Activated gamma-delta T cell treated with Interleukin-2 at 50 U/mL for 16 hours (primary cell): Measurements from ENCODE around the gene ZNF556.
"Not testable (repeated sequence)": the region's sequence is repeated elsewhere in the genome, so short reads cannot be mapped to it uniquely, and the experiment has no call there.

Experiments used
- DNase-seq: peaks from one replicate; pipeline ENCODE4 v3.0.0-alpha.2; 2020

Gene ZNF556

DNA sequence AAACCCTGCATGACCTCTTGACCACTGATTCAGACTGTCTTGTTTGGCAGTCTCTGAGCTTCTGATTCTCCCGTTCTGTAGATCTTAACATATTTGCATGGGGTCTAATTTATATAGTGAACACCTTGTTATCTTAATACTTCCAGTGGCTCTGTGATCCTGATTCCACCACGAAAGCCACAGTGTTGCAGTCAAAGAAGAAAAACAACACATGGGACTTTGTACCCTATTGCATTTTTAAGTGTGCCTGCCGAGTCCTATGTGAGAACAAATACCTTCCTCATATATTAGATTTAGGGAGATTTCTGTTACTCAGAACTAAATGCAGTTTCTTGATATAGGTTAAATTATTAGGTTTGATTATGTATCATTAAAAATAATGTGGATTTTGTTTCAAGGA lies 12.3 kb upstream of the ZNF556 start:
- DNase-seq: no peak

DNA sequence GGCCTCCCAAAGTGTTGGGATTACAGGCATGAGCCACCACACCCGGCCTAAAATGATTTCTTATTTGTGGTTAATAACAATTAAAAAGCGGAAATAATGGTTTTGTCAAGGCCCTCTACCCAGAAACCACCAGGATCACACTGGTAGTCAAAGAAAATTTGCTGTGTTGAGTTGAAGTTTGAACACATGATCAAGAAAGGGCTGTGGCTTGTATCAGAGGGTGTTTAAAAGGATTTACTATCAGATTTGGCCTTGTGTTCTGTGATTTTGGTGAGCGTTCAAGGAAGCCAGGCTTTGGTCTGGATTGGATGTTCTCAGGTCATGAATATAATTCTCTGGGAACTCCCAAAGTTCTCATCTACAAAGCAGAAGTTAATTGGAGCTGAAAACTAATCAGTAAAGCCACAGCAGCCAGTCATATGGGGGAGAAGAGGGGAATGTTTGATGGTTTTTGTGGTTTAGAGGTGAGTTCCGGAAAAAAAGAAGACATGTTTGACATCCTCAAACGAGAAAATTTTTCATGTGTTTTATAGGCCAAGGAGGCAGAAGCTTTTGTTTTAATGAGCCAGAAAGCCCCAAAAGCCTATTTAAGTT lies 10.6 kb upstream of the ZNF556 start:
- no peak for DNase-seq

DNA sequence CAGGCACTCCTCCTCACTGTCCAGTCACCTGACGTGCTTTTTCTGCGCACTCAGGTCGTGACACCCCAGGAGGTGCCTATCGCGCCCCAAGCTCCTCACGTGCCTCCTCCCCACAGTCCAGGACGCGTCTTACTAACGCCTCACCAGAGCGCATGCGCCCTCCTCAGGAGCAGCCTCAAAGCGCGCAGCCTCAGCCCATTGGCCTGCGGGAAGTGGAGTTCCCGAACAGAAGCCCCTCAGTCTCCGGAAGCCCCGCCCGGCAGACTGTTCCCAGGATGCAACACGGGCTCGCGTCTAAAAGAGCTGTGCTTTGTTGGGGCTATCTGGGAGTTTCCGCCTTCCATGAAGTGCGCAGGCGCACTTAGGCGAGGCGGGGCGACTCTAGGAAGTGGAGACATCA lies 8.3 kb upstream of the ZNF556 start:
- DNase-seq: no peak

DNA sequence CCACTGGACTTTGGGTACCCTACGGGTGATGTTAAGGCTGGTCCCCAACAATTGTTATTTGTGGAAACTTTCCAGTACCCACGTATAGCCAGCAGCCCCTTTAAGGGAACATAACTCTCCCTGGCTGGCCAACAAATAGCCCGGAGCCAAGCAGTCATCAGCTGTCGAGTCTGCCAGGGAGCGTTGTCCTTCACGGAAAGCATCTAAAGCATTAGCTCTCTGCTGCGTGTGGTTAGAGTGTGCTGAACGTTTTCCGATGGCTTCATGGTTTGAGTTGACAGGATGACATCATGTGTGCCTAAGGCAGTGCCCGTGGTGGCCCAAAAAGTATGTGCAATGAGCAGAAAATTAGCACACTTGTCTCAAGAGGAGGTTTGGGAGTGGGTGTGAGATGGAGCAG lies 3.3 kb upstream of the ZNF556 start:
- no peak for DNase-seq

DNA sequence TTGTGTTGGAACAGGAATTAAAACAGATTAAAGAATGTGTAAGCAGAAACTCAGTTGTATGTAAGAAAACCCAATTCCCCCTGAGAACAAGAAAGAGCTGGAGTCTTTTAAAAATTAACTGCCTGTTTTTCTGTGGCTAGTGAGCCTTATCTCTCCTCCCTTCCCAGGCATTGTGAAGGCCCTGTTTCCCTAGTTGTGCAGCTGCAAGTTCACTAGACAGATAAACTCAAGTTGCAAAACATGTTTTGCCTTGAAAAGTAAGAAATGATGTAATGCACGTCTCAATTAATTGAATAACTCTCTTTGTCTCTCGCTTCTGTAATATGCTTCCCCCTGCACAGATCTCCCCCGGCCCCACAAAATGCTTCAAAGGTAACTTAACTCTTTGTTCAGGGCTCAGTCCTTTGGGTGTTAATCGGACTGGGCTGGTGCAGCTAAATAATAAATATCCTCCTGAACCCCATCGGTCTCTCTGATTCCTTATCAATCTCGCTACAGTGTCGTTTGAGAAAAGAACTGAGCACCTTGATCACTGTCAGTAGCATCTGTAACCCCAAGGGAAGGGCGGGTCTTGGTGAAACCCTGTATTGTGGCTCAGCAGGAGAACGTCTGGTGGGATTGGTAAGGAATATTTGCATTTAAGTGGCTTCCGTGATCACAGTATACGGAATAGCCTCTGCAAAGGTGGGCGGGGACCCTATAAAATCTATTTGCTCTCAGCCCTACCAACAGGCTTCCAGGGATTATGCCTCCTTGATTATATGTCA lies 1.6 kb upstream of the ZNF556 start:
- no peak for DNase-seq

DNA sequence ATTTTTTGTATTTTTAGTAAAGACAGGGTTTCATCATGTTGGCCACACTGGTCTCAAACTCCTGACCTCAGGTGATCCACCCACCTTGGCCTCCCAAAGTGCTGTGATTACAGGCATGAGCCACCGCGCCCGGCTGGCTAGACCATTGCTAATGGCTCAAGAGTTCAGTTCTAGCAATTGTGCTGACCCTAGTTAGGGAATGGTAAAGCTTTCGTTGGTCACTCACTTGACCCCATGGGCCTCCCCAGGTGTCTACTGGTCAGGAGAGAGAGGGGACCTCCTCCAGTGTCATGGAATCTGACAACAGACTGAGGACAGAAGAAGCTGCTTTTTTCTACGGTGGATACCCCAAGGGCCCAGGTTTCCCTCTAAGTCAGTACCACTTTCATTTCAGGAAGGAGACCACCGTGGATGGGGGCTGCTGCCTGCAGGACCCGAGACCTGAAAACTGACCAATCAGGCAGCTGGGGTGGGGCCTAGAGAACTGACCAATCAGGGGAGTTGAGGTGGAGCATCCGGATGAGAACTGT lies 575 bp upstream of the ZNF556 start:
- DNase-seq: no peak

DNA sequence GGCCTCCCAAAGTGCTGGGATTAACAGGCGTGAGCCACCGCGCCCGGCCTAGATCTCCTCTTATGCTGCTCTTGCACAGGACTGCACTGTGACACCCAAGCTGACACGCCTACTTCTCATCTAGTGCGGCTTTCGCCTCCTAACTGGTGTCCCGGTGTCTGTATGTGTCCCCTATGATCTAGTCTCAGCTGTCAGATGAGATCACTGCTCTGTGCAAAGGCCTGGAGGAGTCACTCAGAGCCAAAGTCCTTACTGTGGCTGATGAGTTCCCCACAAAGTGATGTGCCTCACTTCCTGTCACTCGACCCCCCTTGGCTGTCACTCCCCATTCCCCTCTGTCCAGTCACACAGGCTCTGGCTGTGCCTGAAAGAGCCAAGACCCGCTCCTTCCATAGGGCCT lies 2.5 kb downstream of the ZNF556 start:
- no peak for DNase-seq

DNA sequence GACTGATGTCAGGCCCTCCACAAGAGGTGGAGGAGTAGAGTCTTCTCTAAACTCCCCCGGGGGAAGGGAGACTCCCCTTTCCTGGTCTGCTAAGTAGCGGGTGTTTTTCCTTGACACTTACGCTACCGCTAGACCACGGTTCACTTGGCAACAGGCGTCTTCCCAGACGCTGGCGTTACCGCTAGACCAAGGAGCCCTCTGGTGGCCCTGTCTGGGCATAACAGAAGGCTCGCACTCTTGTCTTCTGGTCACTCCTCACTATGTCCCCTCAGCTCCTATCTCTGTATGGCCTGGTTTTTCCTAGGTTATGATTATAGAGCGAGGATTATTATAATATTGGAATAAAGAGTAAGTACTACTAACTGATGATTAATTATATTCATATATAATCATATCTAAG lies 5.0 kb downstream of the ZNF556 start:
- DNase-seq: not testable (repeated sequence)

DNA sequence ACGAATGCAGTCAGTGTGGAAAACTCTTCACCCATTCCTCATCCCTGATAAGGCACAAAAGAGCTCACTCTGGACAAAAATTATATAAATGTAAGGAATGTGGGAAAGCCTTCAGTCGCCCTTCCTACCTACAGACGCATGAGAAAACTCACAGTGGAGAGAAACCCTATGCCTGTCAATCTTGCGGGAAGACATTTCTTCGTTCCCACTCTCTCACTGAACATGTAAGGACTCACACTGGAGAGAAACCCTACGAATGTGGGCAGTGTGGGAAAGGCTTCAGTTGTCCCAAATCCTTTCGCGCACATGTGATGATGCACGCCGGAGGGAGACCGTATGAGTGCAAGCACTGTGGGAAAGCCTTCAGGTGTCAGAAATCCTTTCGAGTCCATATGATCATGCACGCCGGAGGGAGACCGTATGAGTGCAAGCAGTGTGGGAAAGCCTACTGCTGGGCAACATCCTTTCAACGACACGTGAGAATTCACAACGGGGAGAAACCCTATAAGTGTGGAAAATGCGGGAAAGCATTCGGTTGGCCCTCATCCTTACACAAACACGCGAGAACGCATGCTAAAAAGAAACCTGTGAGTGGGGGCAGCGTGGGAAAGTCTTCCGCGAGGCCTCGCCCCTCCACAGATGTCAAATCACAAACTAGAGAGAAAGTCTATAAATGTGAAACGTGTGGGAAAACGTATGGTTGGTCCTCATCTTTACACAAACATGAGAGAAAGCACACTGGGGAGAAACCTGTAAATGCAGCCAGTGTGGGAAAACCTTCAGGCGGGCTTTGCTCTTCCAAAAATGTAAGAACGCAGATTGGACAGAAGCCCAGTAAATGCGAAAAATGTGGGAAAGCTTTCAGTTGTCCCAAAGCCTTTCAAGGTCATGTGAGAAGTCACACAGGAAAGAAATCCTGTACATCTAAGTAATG lies 10.5 kb downstream of the ZNF556 start:
- no peak for DNase-seq

DNA sequence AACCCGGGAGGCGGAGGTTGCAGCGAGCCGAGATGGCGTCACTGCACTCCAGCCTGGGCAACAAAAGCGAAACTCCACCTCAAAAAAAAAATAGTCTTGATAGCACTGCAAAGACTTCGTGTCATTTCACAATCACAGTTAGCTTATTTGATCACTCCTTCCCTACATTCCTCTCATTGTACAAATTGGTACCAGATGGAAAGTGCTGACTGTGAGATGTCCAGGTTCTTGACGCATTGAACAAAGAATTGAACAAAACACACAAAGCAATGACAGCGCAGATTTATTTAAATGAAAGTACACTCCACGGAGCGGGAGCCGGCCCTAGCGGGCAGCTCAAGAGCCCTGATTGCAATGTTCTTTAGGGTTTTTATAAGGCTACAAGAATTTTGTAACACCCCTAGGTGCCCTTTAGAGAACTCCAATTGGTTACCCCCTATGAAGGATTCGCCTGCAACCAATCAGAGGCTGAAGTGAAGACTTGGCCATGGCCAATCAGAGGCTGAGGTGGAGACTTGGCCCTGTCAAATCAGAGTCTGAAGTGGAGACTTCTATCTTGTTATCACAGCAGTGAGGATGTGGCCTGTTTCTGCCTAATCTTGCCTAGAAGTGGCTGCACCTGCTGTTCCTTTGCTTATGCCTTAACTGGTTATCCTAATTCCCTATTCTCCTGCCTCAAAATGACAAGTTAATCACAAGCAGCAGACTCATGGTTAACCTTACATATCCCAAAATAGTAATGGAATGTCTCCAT lies 16.7 kb downstream of the ZNF556 start:
- no peak for DNase-seq

DNA sequence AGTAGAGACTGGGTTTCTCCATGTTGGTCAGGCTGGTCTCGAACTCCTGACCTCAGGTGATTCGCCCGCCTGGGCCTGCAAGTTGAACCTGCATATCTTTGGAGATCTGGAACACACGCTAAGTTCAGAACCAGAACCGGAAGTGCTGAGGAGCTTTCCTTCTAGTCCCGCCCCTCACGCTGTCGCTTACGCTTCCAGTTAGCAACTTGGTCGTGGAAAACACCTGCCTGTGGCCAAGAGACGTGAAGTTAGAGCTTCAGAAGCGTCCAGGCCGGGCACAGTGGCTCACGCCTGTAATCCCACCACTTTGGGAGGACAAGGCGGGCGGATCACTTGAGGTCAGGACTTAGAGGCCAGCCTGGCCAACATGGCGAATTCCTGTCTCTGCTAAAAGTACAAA lies 18.6 kb downstream of the ZNF556 start:
- no peak for DNase-seq

DNA sequence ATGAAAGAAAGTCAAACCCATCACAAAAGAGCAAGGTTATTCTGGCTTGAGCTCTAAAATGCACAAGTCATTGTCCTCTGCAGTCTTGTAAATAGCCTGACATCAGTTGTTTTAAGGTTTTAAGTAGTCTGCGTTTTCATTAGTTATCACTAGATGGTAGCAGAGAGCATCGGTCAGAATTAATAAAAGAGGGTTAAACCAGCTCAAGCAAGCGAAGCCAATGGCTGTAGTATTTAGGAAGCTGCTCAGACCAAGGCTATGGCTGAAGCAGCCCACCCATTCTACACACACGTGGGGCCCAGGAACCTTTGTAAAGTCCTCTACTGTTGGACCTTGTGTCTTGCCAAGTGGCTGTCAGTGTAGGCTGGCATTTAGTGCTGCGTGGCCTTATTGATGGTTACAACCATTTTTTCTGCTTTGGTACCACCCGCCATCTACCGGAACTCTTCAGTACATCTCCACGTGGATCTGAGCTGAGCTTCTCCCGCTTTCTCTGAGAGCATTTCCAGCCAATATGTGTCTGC lies 20.3 kb downstream of the ZNF556 start:
- DNase-seq: no peak

DNA sequence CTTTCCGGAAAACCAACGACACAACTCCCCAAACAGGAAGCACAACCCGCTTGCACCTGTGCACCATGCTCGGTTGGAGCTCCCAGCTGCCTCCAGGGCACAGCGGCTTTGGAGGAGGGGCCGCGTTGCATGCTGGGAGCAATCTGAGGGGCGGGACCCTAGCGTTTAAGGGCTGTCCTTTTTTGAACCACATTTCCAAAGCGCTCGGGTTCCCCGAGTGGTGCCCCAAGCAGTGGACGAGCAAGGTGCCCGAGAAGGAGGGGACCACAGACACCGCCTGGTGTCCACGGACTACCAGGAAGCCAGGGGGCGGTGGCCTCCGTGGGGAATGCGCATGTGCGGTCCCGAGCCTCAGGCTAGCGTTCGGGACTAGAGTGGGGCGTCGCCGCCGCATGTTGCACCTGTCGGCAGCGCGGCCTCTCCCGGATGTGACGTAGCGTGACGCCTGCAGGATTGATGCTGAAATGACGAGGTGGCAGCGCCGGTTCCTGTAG lies 21.6 kb downstream of the ZNF556 start:
- peak; percentile 19 for DNase-seq

DNA sequence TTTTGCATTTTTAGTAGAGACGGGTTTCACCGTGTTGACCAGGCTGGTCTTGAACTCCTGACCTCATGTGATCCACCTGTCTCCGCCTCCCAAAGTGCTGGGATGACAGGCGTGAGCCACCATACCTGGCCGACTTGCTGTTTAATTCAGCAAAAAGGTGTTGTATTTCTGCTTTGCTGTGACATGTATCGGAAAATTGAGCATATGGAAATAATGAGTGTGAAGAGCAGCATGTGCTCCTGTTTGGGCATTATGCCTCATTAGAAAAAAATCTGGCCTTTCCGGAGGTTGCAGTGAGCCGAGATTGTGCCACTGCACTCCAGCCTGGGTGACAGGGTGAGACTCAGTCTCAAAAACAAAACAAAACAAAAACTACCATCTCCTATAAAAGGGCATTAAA lies 23.4 kb downstream of the ZNF556 start:
- not testable (repeated sequence) for DNase-seq

DNA sequence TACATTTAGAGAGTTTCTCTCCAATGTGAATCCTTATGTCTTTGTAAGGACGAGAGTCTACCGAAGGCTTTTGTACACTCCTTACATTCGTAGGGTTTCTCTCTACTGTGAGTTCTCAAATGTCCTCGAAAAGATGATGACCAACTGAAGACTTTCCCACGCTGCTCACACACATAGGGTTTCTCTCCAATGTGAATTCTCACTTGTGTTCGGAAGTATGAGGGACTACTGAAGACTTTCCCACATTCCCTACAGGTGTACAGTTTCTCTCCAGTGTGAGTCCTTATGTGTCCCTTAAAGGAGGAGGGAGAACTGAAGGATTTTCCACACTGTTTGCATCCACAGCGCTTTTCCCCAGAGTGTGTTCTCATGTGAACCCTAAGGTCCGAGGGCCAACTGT lies 29.6 kb downstream of the ZNF556 start:
- DNase-seq: no peak

DNA sequence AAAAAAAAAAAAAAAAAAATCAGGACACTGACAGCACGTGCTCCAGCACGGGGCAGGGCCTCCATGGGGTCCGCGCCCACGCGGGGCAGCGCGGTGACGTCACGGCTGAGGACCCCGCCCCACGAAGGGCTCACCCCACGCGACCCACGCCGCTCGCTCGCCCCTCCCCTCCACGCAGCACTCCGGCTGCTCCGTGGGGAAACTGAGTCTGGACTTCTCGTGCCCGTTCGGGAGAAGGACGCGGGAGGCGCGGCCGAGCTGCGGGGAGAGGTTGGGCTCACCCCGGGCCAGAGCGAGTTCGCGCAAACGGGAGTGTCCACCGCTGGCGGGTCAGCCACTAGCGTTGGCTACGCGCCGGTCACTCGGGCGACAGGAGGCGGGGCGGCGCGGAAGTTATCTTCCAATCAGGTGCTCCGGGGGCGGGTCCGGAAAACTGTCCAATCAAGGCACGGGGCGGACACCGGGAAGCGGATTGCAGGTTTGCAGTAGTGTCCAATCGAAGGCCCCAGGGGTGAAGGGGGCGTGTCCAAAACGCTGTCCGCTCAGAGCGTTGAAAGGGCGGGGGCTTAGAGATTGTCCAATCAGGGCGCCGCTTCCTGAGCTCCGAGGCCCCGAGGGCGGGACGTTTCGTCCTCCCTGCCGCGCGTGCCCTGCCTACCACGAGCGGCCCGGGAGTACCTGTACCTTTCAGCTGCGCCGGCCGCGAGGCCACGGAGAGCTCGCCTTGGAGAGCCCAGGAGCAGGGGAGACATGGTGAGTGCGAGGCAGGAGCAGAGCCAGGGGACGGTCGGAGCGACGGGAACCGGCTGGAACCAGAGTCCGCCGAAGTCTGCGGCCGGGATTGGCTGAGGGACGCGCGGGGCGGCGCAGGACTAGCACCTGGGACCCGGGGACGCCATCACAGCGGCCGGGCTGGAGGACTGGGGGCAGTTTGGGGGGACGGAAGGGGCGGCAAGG lies 33.4 kb downstream of the ZNF556 start, which contains the start of gene ZNF57:
TSS of gene ZNF57 (plus strand) at position 633 of the 957 bp plus-strand sequence. CDS start at position 751, 118 bp downstream.
- DNase-seq: peak; percentile 99

DNA sequence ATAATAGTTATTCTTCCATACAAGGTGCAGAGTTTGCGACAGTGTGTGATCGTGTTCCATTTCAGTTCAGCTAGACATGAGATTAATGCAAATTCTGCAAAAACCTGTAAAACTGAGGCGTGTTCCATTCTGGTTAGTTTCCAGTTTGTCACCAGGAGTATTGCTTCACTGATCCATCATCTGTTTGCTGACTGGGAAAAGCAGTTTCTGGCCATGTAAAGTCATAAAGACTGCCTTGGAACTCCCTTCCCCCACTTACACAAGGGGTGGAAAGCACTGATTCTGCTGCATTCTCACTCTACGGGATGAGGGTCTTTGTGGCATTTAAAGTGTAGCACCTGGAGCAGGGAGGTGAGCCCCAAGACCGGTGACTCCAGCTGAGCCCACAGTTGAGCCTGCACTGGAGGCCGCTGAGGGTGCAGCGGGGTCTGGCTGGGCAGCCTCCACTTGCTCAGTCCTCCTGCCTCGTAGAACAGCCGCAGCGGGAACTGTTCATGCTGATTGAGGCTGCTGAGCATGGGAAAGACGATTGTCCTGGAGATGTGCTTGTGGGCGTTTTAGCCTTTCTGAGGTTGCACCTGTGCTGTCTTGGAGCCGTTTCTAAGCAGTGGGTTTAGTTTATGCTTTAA lies 35.6 kb downstream of the ZNF556 start:
- no peak for DNase-seq

DNA sequence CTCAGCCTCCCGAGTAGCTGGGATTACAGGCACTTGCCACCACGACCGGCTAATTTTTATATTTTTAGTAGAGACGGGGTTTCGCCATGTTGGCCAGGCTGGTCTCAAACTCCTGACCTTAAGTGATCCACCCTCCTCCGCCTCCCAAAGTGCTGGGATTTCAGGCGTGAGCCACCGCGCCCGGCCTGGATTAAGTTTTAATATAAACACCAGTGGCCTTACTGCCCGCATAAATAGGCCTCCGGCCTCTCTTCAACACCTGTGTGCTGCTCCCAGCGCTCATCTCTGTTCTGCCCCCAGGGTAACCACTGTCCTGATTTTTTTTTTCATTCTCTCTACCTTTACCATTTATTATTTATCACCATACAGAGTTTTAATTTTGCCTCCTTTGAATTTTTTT lies 36.2 kb downstream of the ZNF556 start:
- DNase-seq: not testable (repeated sequence)

DNA sequence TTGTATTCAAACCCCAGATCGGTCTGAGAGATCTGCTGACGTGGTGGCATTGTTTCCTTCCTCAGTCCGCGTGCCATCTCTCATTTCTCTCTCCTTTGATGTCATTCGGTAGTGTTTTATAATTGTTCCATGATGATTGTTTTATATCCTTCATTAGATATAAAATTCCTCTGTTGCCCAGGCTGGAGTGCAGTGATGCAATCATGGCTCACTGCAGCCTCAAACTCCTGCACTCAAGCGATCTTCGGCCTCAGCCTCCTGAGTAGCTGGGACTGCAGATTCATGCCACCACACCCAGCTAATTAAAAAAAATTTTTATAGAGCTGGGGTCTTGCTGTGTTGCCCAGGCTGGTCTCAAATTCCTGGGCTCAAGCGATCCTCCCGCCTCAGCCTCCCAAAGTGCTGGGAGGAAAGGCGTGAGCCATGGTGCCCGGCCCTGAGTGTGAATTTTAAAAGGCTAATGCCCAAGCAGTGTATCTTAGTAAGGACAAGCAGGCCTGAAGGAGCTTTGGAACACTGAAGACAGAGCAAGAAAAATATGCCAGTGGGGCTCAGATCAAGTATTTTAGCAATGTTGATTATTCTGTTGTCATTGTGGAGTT lies 38.9 kb downstream of the ZNF556 start:
- no peak for DNase-seq

DNA sequence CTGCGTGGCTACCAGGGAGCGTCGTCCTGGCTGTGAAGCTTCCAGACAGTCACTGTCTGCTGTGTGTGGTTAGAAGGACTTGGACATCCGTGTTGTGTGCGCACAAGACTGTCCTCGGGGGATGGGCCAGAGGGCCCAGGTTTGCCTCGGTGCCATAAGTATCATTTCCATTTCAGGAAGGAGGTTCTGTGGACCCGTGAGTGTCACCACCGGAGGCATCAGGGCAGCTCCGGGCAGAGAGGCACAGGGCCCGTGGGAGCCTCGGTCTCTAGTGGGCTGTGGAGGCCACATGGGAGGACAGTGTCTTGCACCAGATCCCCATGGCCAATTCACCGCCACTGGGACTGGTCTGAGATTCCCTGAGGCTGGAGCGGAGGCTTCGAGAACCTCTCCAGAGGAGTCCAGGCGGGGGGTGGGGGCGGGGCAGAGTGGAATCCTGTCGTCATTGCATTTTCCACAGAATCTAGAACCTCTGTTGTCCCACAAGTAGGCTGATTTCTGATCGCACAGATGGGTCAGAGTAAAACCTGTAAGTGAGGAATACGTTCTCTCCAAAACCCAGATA lies 39.6 kb downstream of the ZNF556 start:
- DNase-seq: no peak
